Measurements from ENCODE around the gene PRLR. TPM values are rescaled to one million over a fixed set of nuclear protein-coding genes. Genes with fewer than 3 reads are reported as not detected.

The PRLR gene
- total RNA-seq, 3 donors from 2014 or later = 10.3 to 47.1 (median 35.8) TPM

- ATAC-seq (peak; percentile 13), DNase-seq (peak in 2 of 3 donors; percentile 29 to 32)
- H3K4me3 ChIP-seq = no peak overlapping the region
- intact Hi-C loops (cut with DNase I, micrococcal nuclease) = no loop called here
- no peaks in the 10 kb centered on the region for H3K9me3 ChIP-seq
- TF ChIP-seq, protein P1, sequence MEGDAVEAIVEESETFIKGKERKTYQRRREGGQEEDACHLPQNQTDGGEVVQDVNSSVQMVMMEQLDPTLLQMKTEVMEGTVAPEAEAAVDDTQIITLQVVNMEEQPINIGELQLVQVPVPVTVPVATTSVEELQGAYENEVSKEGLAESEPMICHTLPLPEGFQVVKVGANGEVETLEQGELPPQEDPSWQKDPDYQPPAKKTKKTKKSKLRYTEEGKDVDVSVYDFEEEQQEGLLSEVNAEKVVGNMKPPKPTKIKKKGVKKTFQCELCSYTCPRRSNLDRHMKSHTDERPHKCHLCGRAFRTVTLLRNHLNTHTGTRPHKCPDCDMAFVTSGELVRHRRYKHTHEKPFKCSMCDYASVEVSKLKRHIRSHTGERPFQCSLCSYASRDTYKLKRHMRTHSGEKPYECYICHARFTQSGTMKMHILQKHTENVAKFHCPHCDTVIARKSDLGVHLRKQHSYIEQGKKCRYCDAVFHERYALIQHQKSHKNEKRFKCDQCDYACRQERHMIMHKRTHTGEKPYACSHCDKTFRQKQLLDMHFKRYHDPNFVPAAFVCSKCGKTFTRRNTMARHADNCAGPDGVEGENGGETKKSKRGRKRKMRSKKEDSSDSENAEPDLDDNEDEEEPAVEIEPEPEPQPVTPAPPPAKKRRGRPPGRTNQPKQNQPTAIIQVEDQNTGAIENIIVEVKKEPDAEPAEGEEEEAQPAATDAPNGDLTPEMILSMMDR (IDR thresholded peaks at IDR 0.05) = no peak
- H3K36me3 ChIP-seq (ENCODE audit: low read depth) = no peaks in the 10 kb centered on the region
- peaks cover 7% of the 10 kb centered on the region for H3K4me1 ChIP-seq (ENCODE audit: low read depth)
These were observed 95.8 kb downstream of the PRLR start for GRCh38 chr5:35134278-35135030.

DNA sequence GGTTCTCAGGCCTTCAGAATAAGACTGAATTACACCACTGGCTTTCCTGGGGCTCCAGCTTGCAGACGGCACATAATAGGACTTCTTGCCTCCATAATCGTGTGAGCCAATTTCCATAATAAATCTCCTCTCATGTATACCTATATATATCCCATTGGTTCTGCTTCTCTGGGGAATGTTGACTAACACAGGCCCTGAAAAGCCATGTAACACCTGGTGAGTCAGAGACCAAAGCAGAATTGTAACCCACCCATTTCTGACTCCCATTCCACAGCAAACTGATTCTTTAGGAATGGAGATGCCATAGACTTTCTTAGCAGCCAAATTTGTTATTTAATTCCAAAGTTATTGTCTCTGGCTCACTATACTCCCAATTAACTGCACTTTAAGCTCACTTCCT lies 97.1 kb downstream of the PRLR start:
- TF ChIP-seq, protein P1 (IDR thresholded peaks at IDR 0.05) = no peak
- H3K36me3 ChIP-seq (ENCODE audit: low read depth) = no peaks in the 10 kb centered on the region
- H3K9me3 ChIP-seq = no peaks in the 10 kb centered on the region
- H3K4me3 ChIP-seq = no peak overlapping the region
- no peak for DNase-seq
- ATAC-seq = no peak
- intact Hi-C loops (cut with DNase I, micrococcal nuclease) = no loop called here
- H3K4me1 ChIP-seq (ENCODE audit: low read depth) = peaks cover 8% of the 10 kb centered on the region

DNA sequence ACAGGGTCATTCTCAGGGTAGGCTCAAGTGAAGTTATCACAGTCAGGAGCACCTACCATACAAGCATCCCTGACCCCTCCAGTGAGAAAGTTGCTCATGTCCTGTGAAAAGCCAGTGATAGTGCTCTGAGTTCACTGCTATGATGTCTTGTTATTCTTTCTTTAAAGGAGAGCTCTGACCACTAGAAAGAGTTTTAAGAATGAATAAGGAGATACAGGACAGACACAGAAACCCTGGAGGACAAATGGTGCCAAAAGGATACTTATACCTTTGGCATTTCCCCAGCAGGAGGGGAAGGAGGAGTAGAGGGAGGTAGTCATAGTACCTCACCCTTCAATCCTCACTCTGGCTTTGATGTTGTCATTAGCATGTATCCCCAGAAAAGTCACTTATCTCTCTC lies 98.6 kb downstream of the PRLR start:
- H3K4me3 ChIP-seq = no peak overlapping the region
- no peaks in the 10 kb centered on the region for H3K36me3 ChIP-seq (ENCODE audit: low read depth)
- ATAC-seq (no peak), DNase-seq (no peak)
- intact Hi-C loops (cut with DNase I, micrococcal nuclease) = no loop called here
- H3K9me3 ChIP-seq = no peaks in the 10 kb centered on the region
- peaks cover 8% of the 10 kb centered on the region for H3K4me1 ChIP-seq (ENCODE audit: low read depth)
- TF ChIP-seq, protein P1 (IDR thresholded peaks at IDR 0.05) = no peak

- intact Hi-C loops (cut with DNase I, micrococcal nuclease) = no loop called here
- peak; percentile 96 for ATAC-seq
- DNase-seq = peak in 2 of 3 donors; percentile 34 to 50
- Histone ChIP-seq H3K4me3 (no peak overlapping the region), H3K36me3 (ENCODE audit: low read depth) (no peaks in the 10 kb centered on the region), H3K9me3 (no peaks in the 10 kb centered on the region), H3K4me1 (ENCODE audit: low read depth) (peaks cover 8% of the 10 kb centered on the region)
- TF ChIP-seq, protein P1 (IDR thresholded peaks at IDR 0.05) = no peak
These were observed 100.3 kb downstream of the PRLR start for GRCh38 chr5:35129921-35130485.

DNA sequence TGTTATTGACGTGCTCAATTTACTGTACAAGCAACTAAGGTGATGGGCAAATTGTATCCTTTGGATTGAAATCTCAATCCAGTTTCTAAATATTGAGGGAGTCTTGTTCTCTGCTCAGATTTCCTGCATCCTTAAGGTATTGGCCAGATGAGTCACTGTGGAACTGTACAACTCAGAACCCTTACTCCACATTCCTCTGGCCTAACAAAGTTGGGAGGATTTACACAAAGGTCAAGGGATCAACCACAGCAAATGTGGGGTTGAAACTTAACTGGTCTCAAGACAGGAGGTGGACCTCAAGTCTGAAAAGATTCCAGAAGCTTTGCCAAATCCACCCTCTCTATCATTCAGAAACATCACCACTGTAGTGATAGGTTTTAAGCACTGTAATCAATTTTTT lies 101.0 kb downstream of the PRLR start:
- Histone ChIP-seq H3K4me1 (ENCODE audit: low read depth) (peaks cover 8% of the 10 kb centered on the region), H3K9me3 (no peaks in the 10 kb centered on the region), H3K4me3 (no peak overlapping the region), H3K36me3 (ENCODE audit: low read depth) (no peaks in the 10 kb centered on the region)
- no peak for DNase-seq
- intact Hi-C loops (cut with DNase I, micrococcal nuclease) = no loop called here
- ATAC-seq = peak; percentile 48
- TF ChIP-seq, protein P1 (IDR thresholded peaks at IDR 0.05) = no peak

Measured in mucosa of descending colon (tissue), 3 donors.